ENCODE data around the gene KRT1.

The KRT1 gene

DNA sequence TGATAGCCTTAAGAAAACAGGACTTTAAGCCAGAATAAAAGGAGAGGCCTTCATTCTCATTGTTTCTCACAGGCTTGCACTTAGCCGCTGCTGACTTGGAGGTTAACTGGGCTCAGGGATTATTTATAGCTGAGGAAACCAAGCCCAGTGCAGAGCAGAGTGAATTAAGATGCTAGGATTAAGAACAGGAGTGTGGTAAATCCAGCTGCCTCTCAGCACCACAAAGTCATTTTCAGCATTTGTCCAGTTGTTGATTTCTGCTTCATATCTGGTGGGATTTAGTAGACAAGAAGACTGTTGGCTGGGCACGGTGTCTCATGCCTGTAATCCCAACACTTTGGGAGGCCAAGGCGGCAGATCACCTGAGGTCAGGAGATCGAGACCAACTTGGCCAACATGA lies 47.6 kb downstream of the KRT1 start:
- DNase-seq: no peak

DNA sequence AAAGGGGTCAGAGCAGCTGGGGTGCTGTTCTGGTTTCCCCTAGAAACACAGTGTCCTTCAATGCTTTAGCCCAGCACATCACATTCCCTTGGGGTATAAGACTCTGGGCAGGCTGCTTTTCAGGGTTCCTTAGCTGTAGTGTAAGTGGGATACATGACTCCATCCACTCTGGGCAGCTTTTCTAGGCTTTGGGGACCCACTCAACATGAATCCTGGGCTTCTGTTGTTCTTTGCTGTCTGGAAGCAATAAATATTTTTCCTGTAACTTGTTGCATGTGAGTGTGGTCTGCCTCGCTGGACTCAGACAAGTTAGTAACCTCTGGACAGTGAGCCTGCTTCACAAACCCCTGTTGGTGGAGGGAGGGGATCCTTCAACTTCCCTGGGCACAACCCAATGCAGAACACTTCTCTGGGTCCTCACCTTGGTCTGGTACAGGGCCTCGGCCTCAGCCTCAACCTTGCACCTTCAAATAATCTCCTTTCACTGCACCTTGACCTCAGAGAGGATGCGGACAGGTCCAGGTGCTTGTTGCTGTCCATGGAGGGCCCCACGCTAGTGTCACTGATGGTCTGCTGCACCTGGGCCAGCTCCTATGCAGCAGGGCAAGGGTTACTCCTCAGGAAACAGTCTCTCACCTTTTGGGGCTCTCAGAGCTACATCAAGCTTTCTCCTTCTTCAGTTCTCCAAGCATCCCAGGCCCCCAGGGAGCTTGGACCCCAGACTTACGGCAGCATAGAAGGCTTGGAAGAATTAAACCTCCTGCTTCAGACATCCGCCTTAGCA lies 48.3 kb downstream of the KRT1 start:
- DNase-seq: no peak

DNA sequence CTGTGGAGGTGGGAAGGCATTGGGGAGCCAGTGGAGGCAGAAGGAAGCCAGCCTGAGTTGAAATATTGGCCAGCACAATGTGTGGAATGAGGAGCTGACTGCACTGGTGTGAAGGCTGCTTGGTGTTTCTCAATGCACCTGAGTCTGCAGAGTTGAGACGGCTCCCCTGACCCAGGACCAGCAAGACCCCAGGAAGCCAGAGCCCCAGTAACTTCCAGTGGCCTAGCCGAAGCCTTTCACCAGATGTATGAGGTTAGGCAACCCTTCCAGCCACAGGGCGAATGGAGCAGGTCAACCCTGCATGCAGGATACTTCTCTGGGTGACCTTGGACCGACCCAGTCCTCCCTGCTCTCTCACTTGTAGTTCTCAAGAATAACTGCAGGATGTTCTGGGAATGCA lies 48.9 kb downstream of the KRT1 start:
- no peak for DNase-seq

DNA sequence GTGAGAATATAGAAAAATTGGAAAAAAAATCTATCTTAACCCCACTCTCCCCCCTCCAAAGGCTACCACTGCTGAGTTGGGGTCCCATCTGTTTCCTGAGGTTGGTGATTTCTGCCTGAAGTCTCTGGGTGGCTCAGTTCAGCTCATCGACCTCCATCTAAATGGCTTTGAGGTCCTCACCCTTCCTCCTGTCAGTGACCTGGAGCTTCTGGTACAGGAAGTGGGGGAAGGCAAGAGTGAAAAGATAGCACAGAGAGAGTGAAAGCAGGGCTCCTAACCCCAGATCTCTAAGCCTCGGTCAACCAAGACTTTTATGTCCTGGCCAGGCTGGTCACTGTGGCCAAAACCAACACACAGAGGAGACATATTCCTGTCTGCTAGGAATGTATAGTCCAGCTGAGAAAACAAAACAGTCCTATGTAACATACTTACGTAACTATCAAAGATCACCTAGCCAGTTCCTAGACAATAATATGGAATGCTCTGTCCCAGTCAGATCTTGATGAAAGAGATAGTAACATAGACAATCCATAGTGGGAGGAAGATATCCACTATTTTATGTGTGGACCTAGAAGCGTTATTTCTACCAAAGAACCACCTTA lies 49.5 kb downstream of the KRT1 start:
- DNase-seq: no peak

DNA sequence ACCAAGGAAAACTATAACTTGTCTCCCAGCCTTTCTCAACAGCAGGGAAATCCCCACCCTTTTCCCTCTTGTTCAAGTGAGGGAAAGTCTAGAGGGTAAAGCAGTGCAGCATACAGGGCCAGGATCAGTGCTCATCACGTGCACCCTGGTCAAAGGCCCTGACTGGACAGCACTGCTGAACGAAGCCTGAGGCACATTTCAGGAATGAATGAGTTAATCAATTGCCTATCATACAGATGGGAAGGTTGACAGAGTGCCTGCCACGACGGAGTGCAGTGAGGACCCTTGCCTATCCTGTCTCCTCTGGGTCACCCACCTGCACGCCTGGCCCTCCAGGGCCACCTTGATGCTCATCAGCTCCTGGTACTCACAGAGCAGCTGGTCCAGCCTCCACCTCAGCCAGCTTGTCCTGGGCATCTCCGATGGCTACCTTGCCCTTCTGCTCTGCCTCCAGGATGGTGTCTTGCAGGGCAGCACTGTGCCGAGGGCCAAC lies 50.2 kb downstream of the KRT1 start:
- no peak for DNase-seq

DNA sequence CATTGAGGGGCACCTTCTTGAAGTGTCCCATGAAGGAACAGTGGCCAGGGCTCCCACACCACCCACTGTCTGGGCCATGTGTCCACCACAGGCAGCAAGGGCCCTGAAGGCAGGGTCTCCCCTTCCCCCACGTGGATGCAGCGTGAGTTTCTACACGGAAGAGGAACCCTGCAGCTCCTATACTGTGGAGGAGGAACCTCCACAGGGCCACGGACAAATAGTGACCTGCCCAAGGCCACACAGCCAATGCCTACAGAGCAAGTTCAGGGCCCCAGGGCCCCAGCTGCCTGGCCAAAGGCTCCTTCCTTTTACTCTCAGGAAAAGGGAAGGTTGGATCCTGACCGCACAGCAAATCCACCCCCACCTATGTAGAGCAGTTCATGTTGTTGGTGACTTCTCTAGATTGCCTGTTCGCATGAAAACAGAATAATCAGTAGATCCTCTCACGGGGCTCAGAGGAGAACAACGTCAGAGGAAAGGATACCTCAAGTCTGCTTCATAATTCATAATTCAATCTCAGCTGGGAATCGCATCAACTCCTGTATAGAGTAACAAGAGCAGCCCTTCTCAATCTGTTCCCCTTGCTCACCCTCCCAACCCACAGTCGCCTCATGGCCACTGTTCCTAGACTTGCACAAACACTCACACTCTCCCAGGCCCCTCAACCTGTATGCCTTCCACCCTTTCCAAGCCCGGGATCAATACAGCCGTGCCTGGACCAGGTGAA lies 50.8 kb downstream of the KRT1 start:
- DNase-seq: no peak

DNA sequence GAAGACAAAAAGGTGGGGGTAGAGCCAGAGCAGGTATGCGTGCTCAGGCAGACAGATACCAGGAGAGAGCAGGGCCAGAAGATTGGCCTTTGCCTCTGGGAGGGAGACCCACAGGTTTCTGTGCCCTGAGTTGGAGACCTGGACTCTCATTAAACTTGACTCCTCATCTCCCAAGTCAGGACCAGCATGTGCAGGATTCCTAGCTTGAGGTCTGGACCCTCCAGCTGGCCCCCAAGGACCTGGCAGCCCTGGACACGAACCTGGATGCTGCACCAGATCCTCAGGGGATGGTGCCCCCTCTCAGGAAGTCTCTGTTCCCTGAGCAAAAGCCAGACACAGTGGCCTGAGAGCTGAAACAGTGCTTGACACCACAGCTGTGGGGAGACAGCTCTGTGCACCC lies 51.4 kb downstream of the KRT1 start:
- no peak for DNase-seq

DNA sequence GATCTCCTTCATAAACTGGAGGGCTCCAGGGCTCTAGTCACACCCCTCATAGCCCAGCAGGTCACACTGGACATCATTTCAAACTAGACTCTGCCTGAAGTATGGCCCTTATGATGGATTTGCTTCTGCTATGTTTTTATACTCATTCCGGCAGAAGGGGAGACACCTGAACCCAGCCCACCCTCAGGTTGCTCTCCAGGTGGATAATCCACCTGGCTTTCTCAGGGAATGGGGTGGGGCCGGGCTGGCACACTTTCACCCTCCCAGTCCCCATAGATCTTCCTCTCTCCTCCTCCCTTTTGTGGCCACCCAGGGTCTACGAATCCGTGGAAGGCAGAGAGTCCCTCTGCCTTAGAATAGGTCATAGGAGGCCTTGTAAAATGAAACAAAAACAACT lies 52.1 kb downstream of the KRT1 start:
- no peak for DNase-seq

DNA sequence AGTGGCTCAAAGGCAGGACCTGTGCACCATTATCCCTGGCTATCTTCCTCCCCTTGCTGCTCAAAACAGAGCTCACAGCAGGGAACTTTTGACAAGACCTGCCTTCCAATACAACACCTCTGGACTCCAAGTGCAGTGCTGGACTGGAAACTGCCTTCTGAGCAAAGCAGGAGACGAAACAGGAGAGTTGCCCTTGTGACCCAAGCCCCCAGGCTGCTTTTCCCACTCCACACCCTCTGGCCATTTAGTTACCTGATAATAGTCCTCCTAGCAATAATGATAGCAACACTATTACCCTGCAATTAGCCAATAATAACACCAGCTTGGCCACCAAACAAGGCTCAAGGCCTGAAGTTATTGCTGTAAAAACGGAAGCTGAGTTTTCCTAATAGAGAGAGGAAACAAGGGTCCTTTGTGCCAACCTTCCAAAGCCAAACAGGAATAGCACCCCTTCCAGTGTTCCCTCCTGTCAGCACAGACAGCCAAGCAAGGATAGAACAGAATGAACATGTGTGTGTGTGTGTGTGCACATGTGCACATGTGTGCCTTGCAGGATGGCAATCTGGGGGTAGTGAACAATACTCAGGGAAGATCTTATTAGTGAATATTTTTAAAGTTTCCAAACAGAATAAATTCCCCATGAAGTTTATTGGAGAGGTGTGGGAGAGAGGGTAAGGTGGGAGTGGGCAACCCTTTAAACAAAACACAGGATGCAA lies 52.7 kb downstream of the KRT1 start:
- DNase-seq: no peak

All from activated naive CD4-positive, alpha-beta T cell treated with Interleukin-2 at 50 U/mL for 16 hours (primary cell).